Natural killer cell treated with Interleukin-12 subunit alpha and Interleukin-12 subunit beta and Interleukin-15 and Interleukin-18, amount 100 ng/mL, for 72 hours (primary cell): Measurements from ENCODE around the gene SKIC3. TPM values are rescaled to one million over a fixed set of nuclear protein-coding genes. Genes with fewer than 3 reads are reported as not detected.

Experiments
- ATAC-seq, 2 donors: fragments of 150-1000 bp; cut with Tn5 transposase in 1 of 2; sonication (Bioruptor Pico), chemical (Tn5 transposase) in 1 of 2; 2 replicates each; pipeline ENCODE4 v1.10.0; 2021
- DNase-seq: peaks from one replicate; pipeline ENCODE4 v3.0.0; 2022; ENCODE audit warnings: low spot score
- H3K27ac Mint-ChIP-seq, 2 donors: 1 replicate in 1 of 2; 2 replicates in 1 of 2; pipeline ENCODE4 v1.8.0; 2022; ENCODE audit warnings: mixed read lengths in 2 of 2, mild to moderate bottlenecking in 1 of 2, moderate library complexity in 1 of 2
- H3K27me3 Mint-ChIP-seq, 2 donors: 1 replicate in 1 of 2; 2 replicates in 1 of 2; pipeline ENCODE4 v1.8.0; 2022; ENCODE audit warnings: mixed read lengths in 2 of 2
- H3K36me3 Mint-ChIP-seq: one replicate; pipeline ENCODE4 v1.8.0; 2022; ENCODE audit warnings: mixed read lengths
- H3K4me1 Mint-ChIP-seq, 2 donors: 1 replicate in 1 of 2; 2 replicates in 1 of 2; pipeline ENCODE4 v1.8.0; 2022; ENCODE audit warnings: low read depth in 2 of 2, mixed read lengths in 2 of 2, mild to moderate bottlenecking in 1 of 2
- H3K4me3 Mint-ChIP-seq: one replicate; pipeline ENCODE4 v1.8.0; 2022; ENCODE audit warnings: mixed read lengths
- H3K9me3 Mint-ChIP-seq: 2 replicates; pipeline ENCODE4 v1.8.0; 2022; ENCODE audit warnings: mixed read lengths
- total RNA-seq, 2 donors: library from RNA; stranded (reverse); gene quantifications; one replicate each; pipeline ENCODE4 v1.2.3, GENCODE V29; 2022

Gene SKIC3
- total RNA-seq, 2 donors from 2014 or later, result 59.3 to 64.3 TPM

DNA sequence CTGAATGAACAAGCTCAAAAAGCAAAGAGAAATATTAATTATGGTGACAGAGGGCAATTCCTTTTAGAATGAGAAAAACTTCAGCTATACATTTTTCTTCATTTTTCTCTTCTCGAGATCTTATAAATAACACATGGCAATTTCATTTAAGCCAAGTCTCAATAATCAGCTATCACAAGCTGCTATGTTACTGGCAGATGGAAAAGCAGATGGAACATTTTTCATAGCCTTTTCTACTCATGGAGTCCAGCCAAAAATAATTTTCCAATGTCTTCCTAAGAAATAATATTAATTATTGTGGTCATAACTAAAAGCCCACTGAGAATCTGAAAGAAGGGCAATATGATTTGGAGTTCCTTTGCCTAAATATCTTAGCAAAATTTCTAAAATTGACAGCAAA is 35.6 kb downstream of the SKIC3 start:
- no peak for ATAC-seq
- Mint-ChIP-seq H3K27ac (no peak overlapping the region), H3K4me3 (no peak overlapping the region), H3K27me3 (no peaks in the 10 kb centered on the region), H3K9me3 (no peaks in the 10 kb centered on the region), H3K36me3 (peaks cover 32% of the 10 kb centered on the region), H3K4me1 (no peaks in the 10 kb centered on the region)
- DNase-seq, result no peak

DNA sequence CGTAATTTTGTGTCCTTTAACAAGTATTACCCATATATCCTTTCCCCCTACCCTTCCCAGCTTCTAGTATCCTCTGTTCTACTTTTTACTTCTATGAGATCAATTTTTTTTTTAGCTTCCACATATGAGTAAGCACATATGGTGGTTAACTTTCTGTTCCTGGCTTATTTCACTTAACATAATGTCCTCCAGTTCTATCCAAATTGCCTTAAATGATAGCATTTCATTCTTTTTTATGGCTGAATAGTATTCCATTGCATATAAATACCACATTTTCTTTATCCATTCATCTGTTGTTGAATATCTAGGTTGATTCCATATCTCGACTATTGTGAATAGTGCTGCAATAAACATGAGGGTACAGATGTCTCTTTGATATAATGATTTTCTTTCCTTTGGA is 36.4 kb downstream of the SKIC3 start:
- DNase-seq (no peak), ATAC-seq (no peak)
- no peaks in the 10 kb centered on the region for H3K4me1 Mint-ChIP-seq
- no peak overlapping the region for H3K27ac Mint-ChIP-seq
- no peaks in the 10 kb centered on the region for H3K9me3 Mint-ChIP-seq
- H3K27me3 Mint-ChIP-seq, result no peaks in the 10 kb centered on the region
- H3K4me3 Mint-ChIP-seq, result no peak overlapping the region
- H3K36me3 Mint-ChIP-seq, result peaks cover 32% of the 10 kb centered on the region

DNA sequence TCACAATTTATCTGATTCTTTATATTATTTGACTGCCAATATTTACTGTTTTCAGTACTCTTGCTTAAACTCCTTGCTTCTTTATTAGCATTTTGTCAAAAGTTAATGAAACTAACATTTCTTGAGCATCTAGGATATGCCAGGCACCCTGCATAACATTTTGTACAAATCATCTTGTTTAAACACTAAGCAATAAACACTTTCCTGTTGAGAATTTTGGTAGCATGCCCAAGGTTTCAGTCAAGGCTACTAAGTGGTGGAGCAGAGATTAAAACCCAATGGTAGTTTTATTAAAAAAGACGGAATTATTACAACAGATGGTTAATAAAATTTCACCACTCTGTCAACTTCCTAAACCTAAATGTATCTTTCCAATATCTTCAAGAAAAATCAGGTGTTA is 43.2 kb downstream of the SKIC3 start:
- Mint-ChIP-seq H3K4me1 (no peaks in the 10 kb centered on the region), H3K27ac (no peak overlapping the region), H3K27me3 (no peaks in the 10 kb centered on the region), H3K36me3 (peaks cover 26% of the 10 kb centered on the region), H3K4me3 (no peak overlapping the region), H3K9me3 (no peaks in the 10 kb centered on the region)
- DNase-seq (no peak), ATAC-seq (no peak)

DNA sequence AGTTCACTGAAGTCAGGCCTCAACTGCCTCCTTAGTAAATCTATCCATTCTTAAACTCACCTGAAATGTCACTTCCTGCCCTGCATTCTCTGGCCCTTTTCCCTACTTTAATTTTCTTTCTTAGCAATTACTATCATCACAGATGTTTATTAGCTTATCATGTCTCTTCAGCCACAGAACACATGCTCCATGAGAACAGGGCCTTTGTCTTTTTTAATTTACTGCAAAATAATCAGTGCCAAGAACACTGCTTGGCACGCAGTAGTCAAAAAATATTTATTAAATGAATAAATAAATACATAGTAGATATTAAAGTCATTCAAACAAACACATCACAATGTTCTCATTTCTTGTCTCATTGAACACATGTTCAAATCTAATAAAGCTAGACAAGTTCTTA is 46.2 kb downstream of the SKIC3 start:
- Mint-ChIP-seq H3K36me3 (peaks cover 27% of the 10 kb centered on the region), H3K27me3 (no peaks in the 10 kb centered on the region), H3K4me1 (no peaks in the 10 kb centered on the region), H3K9me3 (no peaks in the 10 kb centered on the region), H3K27ac (no peak overlapping the region), H3K4me3 (no peak overlapping the region)
- no peak for ATAC-seq
- DNase-seq, result no peak

Other genes starting within 250 kb of the SKIC3 start
- not detected for gene FAM81B, start 163.6 kb downstream of the SKIC3 start, total RNA-seq
- gene ARSK, start 124 bp upstream of the SKIC3 start, total RNA-seq, result 1 to 10 TPM; 2.9 to 3.4 TPM
- gene GPR150, start 65.1 kb upstream of the SKIC3 start, total RNA-seq, result under 1 TPM in 1 of 2 donors, not detected in 1; 0.21 TPM
- 1 to 10 TPM in 1 of 2 donors, under 1 TPM in 1; 0.98 to 5.5 TPM for gene RFESD, start 91.8 kb upstream of the SKIC3 start, total RNA-seq
- gene SPATA9, start 128.0 kb upstream of the SKIC3 start, total RNA-seq, result 1 to 10 TPM; 1.4 to 1.9 TPM
- 10 to 100 TPM; 14.7 to 17.4 TPM for gene RHOBTB3, start 176.4 kb upstream of the SKIC3 start, total RNA-seq